ENCODE measurements around the gene TENM4. TPM values are rescaled to one million over a fixed set of nuclear protein-coding genes. Genes with fewer than 3 reads are reported as not detected.

TENM4 gene
- total RNA-seq, 1 donor from 2014 or later = 0.63 TPM

DNA sequence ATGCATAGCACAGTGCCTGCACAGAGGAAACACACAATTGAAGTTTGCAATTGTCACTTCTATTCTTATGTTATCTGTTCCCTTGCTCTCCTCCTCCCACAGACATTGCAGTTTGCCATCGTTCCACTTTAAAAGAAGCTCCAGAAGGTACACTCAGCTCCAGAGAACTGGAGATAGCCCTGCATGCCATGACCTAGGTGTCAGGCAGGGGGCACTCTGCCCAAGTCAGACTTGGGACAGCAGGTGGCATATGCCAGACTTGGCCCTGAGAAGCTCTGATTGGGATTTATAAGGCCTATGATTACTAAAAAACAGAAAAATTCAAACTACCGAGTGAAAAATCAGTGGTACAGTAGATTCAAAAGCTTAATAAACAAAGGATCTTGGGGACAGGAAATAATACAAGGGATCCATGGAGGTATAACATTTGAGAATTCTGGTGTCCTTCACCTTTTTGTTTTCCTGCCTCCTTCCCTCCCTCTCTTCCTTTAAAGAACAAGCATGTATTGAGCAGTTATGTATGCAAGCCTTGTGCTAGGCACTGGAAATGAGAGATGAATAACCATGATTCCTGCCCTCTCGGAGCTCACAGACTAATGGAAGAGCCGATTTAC is 40.0 kb downstream of the TENM4 start:
- H3K4me1 ChIP-seq = no peaks in the 10 kb centered on the region
- H3K36me3 ChIP-seq = no peaks in the 10 kb centered on the region
- DNase-seq = peak; percentile 36
- H3K27ac ChIP-seq (replicated peaks) = no peak overlapping the region
- no peak overlapping the region for H3K4me3 ChIP-seq
- intact Hi-C loops (cut with micrococcal nuclease) = no loop called here
- peaks cover 9% of the 10 kb centered on the region for H3K27me3 ChIP-seq (ENCODE audit: low read depth)
- TF ChIP-seq, protein P1, sequence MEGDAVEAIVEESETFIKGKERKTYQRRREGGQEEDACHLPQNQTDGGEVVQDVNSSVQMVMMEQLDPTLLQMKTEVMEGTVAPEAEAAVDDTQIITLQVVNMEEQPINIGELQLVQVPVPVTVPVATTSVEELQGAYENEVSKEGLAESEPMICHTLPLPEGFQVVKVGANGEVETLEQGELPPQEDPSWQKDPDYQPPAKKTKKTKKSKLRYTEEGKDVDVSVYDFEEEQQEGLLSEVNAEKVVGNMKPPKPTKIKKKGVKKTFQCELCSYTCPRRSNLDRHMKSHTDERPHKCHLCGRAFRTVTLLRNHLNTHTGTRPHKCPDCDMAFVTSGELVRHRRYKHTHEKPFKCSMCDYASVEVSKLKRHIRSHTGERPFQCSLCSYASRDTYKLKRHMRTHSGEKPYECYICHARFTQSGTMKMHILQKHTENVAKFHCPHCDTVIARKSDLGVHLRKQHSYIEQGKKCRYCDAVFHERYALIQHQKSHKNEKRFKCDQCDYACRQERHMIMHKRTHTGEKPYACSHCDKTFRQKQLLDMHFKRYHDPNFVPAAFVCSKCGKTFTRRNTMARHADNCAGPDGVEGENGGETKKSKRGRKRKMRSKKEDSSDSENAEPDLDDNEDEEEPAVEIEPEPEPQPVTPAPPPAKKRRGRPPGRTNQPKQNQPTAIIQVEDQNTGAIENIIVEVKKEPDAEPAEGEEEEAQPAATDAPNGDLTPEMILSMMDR (IDR thresholded peaks at IDR 0.05; ENCODE audit: borderline replicate concordance) = peak; percentile 74
- H3K9me3 ChIP-seq (replicated peaks) = no peaks in the 10 kb centered on the region

GRCh38 chr11:79400206-79400605 is 40.6 kb downstream of the TENM4 start:
- H3K4me1 ChIP-seq = no peaks in the 10 kb centered on the region
- DNase-seq = no peak
- TF ChIP-seq, protein P1 (IDR thresholded peaks at IDR 0.05; ENCODE audit: borderline replicate concordance) = no peak
- intact Hi-C loops (cut with micrococcal nuclease) = no loop called here
- no peak overlapping the region for H3K4me3 ChIP-seq
- H3K27me3 ChIP-seq (ENCODE audit: low read depth) = peaks cover 9% of the 10 kb centered on the region
- no peaks in the 10 kb centered on the region for H3K9me3 ChIP-seq (replicated peaks)
- no peaks in the 10 kb centered on the region for H3K36me3 ChIP-seq
- H3K27ac ChIP-seq (replicated peaks) = no peak overlapping the region

DNA sequence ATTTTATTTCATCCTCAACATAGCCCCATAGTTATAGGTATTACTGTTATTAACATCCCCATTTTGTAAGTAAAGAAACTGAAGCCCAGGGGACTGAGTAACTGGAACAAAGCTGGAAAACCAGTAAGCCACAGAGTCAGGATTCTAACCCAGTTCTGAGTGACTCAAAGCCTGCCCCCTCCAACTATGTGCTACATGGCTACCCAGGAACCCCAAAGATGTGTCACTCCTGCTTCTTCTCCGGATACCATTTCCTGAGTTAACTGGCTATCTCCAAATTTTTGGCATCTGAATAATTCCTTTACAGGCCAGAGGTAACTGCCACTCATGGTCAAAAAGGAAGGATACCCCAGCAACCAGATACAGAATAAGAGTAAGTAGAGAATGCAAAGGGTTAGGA is 43.6 kb downstream of the TENM4 start:
- peaks cover 6% of the 10 kb centered on the region for H3K27me3 ChIP-seq (ENCODE audit: low read depth)
- no peaks in the 10 kb centered on the region for H3K36me3 ChIP-seq
- H3K4me1 ChIP-seq = no peaks in the 10 kb centered on the region
- H3K4me3 ChIP-seq = no peak overlapping the region
- H3K9me3 ChIP-seq (replicated peaks) = no peaks in the 10 kb centered on the region
- TF ChIP-seq, protein P1 (IDR thresholded peaks at IDR 0.05; ENCODE audit: borderline replicate concordance) = no peak
- intact Hi-C loops (cut with micrococcal nuclease) = no loop called here
- no peak overlapping the region for H3K27ac ChIP-seq (replicated peaks)
- DNase-seq = no peak

- Histone ChIP-seq H3K4me3 (no peak overlapping the region), H3K4me1 (no peaks in the 10 kb centered on the region), H3K27me3 (ENCODE audit: low read depth) (peaks cover 2% of the 10 kb centered on the region), H3K27ac (replicated peaks) (no peak overlapping the region), H3K9me3 (replicated peaks) (no peaks in the 10 kb centered on the region), H3K36me3 (no peaks in the 10 kb centered on the region)
- TF ChIP-seq, protein P1 (IDR thresholded peaks at IDR 0.05; ENCODE audit: borderline replicate concordance) = no peak
- no peak for DNase-seq
- intact Hi-C loops (cut with micrococcal nuclease) = no loop called here
These were observed 44.2 kb downstream of the TENM4 start for GRCh38 chr11:79396674-79397073.

DNA sequence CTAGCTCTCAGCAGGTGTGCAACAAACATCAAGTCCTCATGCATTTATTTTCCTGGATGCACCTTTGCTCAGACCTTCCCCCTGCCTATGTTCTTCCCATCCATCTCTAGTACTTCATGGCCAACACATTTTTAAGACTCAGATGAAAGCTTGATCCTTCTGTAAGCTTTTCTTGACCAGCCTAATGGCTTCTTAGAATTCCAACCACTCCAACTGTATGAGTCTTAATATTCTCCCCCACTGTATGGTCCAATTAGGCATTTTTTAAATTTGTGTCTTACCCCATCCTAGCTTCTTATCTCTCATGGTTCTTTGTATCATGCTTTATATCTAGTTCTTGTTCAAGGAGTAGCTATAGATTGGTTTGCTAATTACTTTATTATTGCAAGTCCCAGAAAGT is 44.8 kb downstream of the TENM4 start:
- no peaks in the 10 kb centered on the region for H3K9me3 ChIP-seq (replicated peaks)
- H3K4me1 ChIP-seq = peaks cover 6% of the 10 kb centered on the region
- no peak overlapping the region for H3K27ac ChIP-seq (replicated peaks)
- H3K27me3 ChIP-seq (ENCODE audit: low read depth) = no peaks in the 10 kb centered on the region
- no peaks in the 10 kb centered on the region for H3K36me3 ChIP-seq
- intact Hi-C loops (cut with micrococcal nuclease) = no loop called here
- no peak for DNase-seq
- H3K4me3 ChIP-seq = no peak overlapping the region
- TF ChIP-seq, protein P1 (IDR thresholded peaks at IDR 0.05; ENCODE audit: borderline replicate concordance) = no peak
